H1 (cell line): ENCODE measurements around the gene FGD5. TPM values are rescaled to one million over a fixed set of nuclear protein-coding genes. Genes with fewer than 3 reads are reported as not detected.

ENCODE experiments used
- CTCF ChIA-PET: fragments of 300-600 bp; sonication (Branson Sonifier 250); formaldehyde crosslinking; loops from one replicate; lab custom pipeline; 2021; ENCODE audit not compliant: partially characterized antibody; lab: Charles Lee
- POLR2A ChIA-PET: fragments of 300-600 bp; sonication (Branson Sonifier 250); formaldehyde crosslinking; loops from one replicate; lab custom pipeline; 2021; ENCODE audit warnings: inconsistent platforms; ENCODE audit not compliant: partially characterized antibody; lab: Charles Lee
- DNase-seq, 2 experiments: peaks; one replicate each; pipeline versions ENCODE4 v3.0.0 to v3.0.0-alpha.2; 2010 to 2022; ENCODE audit warnings: low spot score in 2 of 2, low read depth in 1 of 2, mixed read lengths in 1 of 2
- FAIRE-seq: peaks from 2 replicates; lab custom pipeline; 2011; peaks lifted over from hg19 to GRCh38; lab: Jason Lieb, UNC
- H2AFZ ChIP-seq: 2 replicates; pipeline ENCODE4 v1.8.1; 2012; ENCODE audit warnings: low read length, inconsistent platforms
- H2AK5ac ChIP-seq: 2 replicates; pipeline ENCODE4 v1.6.1; 2013; ENCODE audit warnings: low read depth, low read length
- H2BK120ac ChIP-seq: replicated peaks from 2 replicates; pipeline ENCODE3; 2013; ENCODE audit warnings: low read depth, low read length, inconsistent platforms
- H2BK12ac ChIP-seq: 2 replicates; pipeline ENCODE4 v1.6.1; 2013; ENCODE audit warnings: low read depth, low read length
- H2BK15ac ChIP-seq: 2 replicates; pipeline ENCODE4 v1.6.1; 2013; ENCODE audit warnings: low read length
- H2BK20ac ChIP-seq: 2 replicates; pipeline ENCODE4 v1.6.1; 2013; ENCODE audit warnings: low read length
- H2BK5ac ChIP-seq: 2 replicates; pipeline ENCODE4 v1.6.1; 2013; ENCODE audit warnings: low read depth, low read length
- H3K14ac ChIP-seq: 2 replicates; pipeline ENCODE4 v1.6.1; 2013; ENCODE audit warnings: inconsistent platforms; ENCODE audit not compliant: insufficient read length
- H3K18ac ChIP-seq: 2 replicates; pipeline ENCODE4 v1.6.1; 2013; ENCODE audit warnings: low read length; ENCODE audit errors: extremely low read depth
- H3K23ac ChIP-seq: 2 replicates; pipeline ENCODE4 v1.6.1; 2013; ENCODE audit warnings: inconsistent platforms; ENCODE audit not compliant: insufficient read length
- H3K23me2 ChIP-seq: 2 replicates; pipeline ENCODE4 v1.6.1; 2013; ENCODE audit warnings: low read depth, low read length
- H3K27ac ChIP-seq: 2 replicates; pipeline ENCODE4 v1.6.1; 2011; ENCODE audit warnings: low read depth, low read length, inconsistent platforms
- H3K27me3 ChIP-seq, 4 experiments: replicated peaks in 1 of 4; 1 replicate in 1 of 4; 2 replicates in 3 of 4; pipeline versions ENCODE4 v1.6.1 to v1.8.1; 2011 to 2013; ENCODE audit warnings: low read length in 3 of 4, mild to moderate bottlenecking in 3 of 4, inconsistent platforms in 2 of 4, mixed read lengths in 2 of 4, moderate library complexity in 1 of 4; ENCODE audit not compliant: control insufficient read depth in 3 of 4, insufficient read depth in 3 of 4; ENCODE audit errors: extremely low read depth in 1 of 4
- H3K36me3 ChIP-seq, 4 experiments: 2 replicates each; pipeline versions ENCODE4 v1.6.1 to v1.8.1; 2011 to 2013; ENCODE audit warnings: mild to moderate bottlenecking in 4 of 4, low read length in 3 of 4, moderate library complexity in 2 of 4, control low read depth in 1 of 4, inconsistent platforms in 1 of 4; ENCODE audit not compliant: insufficient read depth in 4 of 4, control insufficient read depth in 2 of 4
- H3K4ac ChIP-seq: replicated peaks from 2 replicates; pipeline ENCODE3; 2013; ENCODE audit warnings: low read length, low read depth, mixed read lengths, inconsistent platforms; ENCODE audit not compliant: insufficient read length
- H3K4me1 ChIP-seq, 4 experiments: replicated peaks in 1 of 4; 1 replicate in 1 of 4; 2 replicates in 3 of 4; pipeline versions ENCODE4 v1.6.1 to v1.8.1; 2011 to 2013; ENCODE audit warnings: low read length in 3 of 4, inconsistent platforms in 2 of 4, mixed read lengths in 1 of 4; ENCODE audit not compliant: insufficient read depth in 4 of 4, control insufficient read depth in 3 of 4
- H3K4me2 ChIP-seq, 2 experiments: 2 replicates each; pipeline versions ENCODE4 v1.6.1 to v1.8.1; 2011 to 2013; ENCODE audit warnings: low read depth in 2 of 2, low read length in 2 of 2, control low read depth in 1 of 2, inconsistent platforms in 1 of 2, mild to moderate bottlenecking in 1 of 2; ENCODE audit not compliant: insufficient read depth in 1 of 2
- H3K4me3 ChIP-seq, 4 experiments: fragments of 200-600, 300-600 bp in 1 of 4; sonication (generic), shearing (Covaris generic), sonication (Bioruptor Twin) in 1 of 4; 2 replicates each; pipeline versions ENCODE4 v1.5.1 to v1.8.1; 2011 to 2016; ENCODE audit warnings: low read length in 4 of 4, low read depth in 3 of 4, control low read depth in 2 of 4, inconsistent platforms in 2 of 4, mild to moderate bottlenecking in 2 of 4, mixed read lengths in 1 of 4, moderate library complexity in 1 of 4; ENCODE audit not compliant: insufficient read depth in 2 of 4; ENCODE audit errors: extremely low read depth in 1 of 4
- H3K56ac ChIP-seq: replicated peaks from 2 replicates; pipeline ENCODE3; 2013; ENCODE audit warnings: low read depth, mild to moderate bottlenecking, mixed read lengths, low read length, inconsistent platforms; ENCODE audit not compliant: insufficient read length
- H3K79me1 ChIP-seq: 2 replicates; pipeline ENCODE4 v1.6.1; 2013; ENCODE audit warnings: low read depth, low read length, control low read depth
- H3K79me2 ChIP-seq, 2 experiments: 2 replicates each; pipeline versions ENCODE4 v1.6.1 to v1.8.1; 2012 to 2013; ENCODE audit warnings: low read length in 2 of 2, mild to moderate bottlenecking in 2 of 2, inconsistent platforms in 1 of 2; ENCODE audit not compliant: insufficient read depth in 2 of 2, control insufficient read depth in 1 of 2
- H3K9ac ChIP-seq, 4 experiments: replicated peaks in 1 of 4; 1 replicate in 1 of 4; 2 replicates in 3 of 4; pipeline versions ENCODE4 v1.6.1 to v1.8.1; 2011 to 2013; ENCODE audit warnings: low read depth in 3 of 4, low read length in 3 of 4, control low read depth in 2 of 4, mild to moderate bottlenecking in 2 of 4, moderate library complexity in 2 of 4, inconsistent platforms in 1 of 4; ENCODE audit errors: extremely low read depth in 1 of 4
- H3K9me3 ChIP-seq, 2 experiments: 2 replicates each; pipeline versions ENCODE4 v1.6.1 to v1.8.1; 2012 to 2013; ENCODE audit warnings: mild to moderate bottlenecking in 2 of 2, moderate library complexity in 2 of 2, control low read depth in 1 of 2, inconsistent platforms in 1 of 2, low read depth in 1 of 2, low read length in 1 of 2, mixed read lengths in 1 of 2; ENCODE audit not compliant: insufficient read depth in 2 of 2
- H4K20me1 ChIP-seq, 2 experiments: replicated peaks in 1 of 2; 2 replicates each; pipeline versions ENCODE3 to v1.8.1; 2011 to 2013; ENCODE audit warnings: inconsistent platforms in 2 of 2, low read length in 2 of 2, mild to moderate bottlenecking in 1 of 2; ENCODE audit not compliant: insufficient read depth in 2 of 2, control insufficient read depth in 1 of 2
- H4K5ac ChIP-seq: 2 replicates; pipeline ENCODE4 v1.6.1; 2013; ENCODE audit warnings: low read length, low read depth, mixed read lengths, inconsistent platforms; ENCODE audit not compliant: insufficient read length
- H4K8ac ChIP-seq: 2 replicates; pipeline ENCODE4 v1.8.0; 2013; ENCODE audit warnings: mild to moderate bottlenecking, moderate library complexity, low read length, inconsistent platforms; ENCODE audit not compliant: insufficient read depth; ENCODE audit errors: extremely low read depth
- H4K91ac ChIP-seq: replicated peaks from 2 replicates; pipeline ENCODE3; 2013; ENCODE audit warnings: low read length, mixed read lengths, inconsistent platforms; ENCODE audit not compliant: insufficient read length
- ASH2L ChIP-seq: fragments of 200-600, 300-600 bp; sonication (generic); IDR thresholded peaks from one replicate; pipeline ENCODE4 v1.7.1; 2017; ENCODE audit warnings: low read length
- KDM1A ChIP-seq: fragments of 200-600, 300-600 bp; sonication (generic); IDR thresholded peaks from 2 replicates; pipeline ENCODE4 v1.7.1; 2016; ENCODE audit warnings: mild to moderate bottlenecking, low read length, borderline replicate concordance
- PHF8 ChIP-seq: fragments of 200-600 bp; sonication (generic); conservative IDR thresholded peaks from 2 replicates; pipeline ENCODE4 v1.7.1; 2012; ENCODE audit warnings: low read depth, mild to moderate bottlenecking, inconsistent platforms, low read length, moderate library complexity
- RXRA ChIP-seq: IDR thresholded peaks from 2 replicates; pipeline ENCODE4 v1.6.1; 2011; ENCODE audit warnings: low read depth, mild to moderate bottlenecking, low read length, moderate library complexity; ENCODE audit not compliant: insufficient read depth
- SIRT6 ChIP-seq: IDR thresholded peaks from one replicate; pipeline ENCODE4 v1.7.1; 2012; ENCODE audit warnings: low read length, inconsistent platforms
- WGBS, 2 experiments: shearing (Covaris generic) in 1 of 2; methylation state at CpG; one replicate each; pipeline versions ENCODE4 v1.1.6 to v1.1.7; 2013 to 2015; ENCODE audit warnings: low lambda C conversion rate in 2 of 2, mixed read lengths in 2 of 2, inconsistent platforms in 1 of 2, low coverage in 1 of 2, missing lambda C conversion rate in 1 of 2; ENCODE audit not compliant: insufficient replicate concordance in 2 of 2, insufficient coverage in 1 of 2, insufficient read length in 1 of 2; ENCODE audit errors: extremely low coverage in 1 of 2, missing lambda C conversion rate in 1 of 2; 5-methylcytosine and 5-hydroxymethylcytosine counted together
- polyA plus RNA-seq, 7 experiments: library from polyadenylated mRNA; depleted of rRNA in 3 of 7; stranded (reverse) in 5 of 7; unstranded in 2 of 7; fragments of >200 nt in 5 of 7; fragments of 200-250 nt in 2 of 7; gene quantifications; 1 replicate in 5 of 7; 2 replicates in 1 of 7; 4 replicates in 1 of 7; pipeline versions ENCODE4 v1.2.1 to v1.2.3, GENCODE V29; 2011 to 2013; ENCODE audit warnings: missing spikeins in 2 of 7, mixed read lengths in 2 of 7
- total RNA-seq: library from RNA; stranded (reverse); fragmentation: NEBNext Ultra II Directional; extraction: Animal tissue kit (Norgen Biotek cat#: 25700); gene quantifications from 2 replicates; pipeline ENCODE4 v1.2.1, GENCODE V29; 2021

The FGD5 gene
- total and polyA plus RNA-seq, 2 of the 8 experiments (the other 6 are each of a cell fraction or from before 2014, with no cell fraction given), result 4.7 to 14.3 TPM

DNA sequence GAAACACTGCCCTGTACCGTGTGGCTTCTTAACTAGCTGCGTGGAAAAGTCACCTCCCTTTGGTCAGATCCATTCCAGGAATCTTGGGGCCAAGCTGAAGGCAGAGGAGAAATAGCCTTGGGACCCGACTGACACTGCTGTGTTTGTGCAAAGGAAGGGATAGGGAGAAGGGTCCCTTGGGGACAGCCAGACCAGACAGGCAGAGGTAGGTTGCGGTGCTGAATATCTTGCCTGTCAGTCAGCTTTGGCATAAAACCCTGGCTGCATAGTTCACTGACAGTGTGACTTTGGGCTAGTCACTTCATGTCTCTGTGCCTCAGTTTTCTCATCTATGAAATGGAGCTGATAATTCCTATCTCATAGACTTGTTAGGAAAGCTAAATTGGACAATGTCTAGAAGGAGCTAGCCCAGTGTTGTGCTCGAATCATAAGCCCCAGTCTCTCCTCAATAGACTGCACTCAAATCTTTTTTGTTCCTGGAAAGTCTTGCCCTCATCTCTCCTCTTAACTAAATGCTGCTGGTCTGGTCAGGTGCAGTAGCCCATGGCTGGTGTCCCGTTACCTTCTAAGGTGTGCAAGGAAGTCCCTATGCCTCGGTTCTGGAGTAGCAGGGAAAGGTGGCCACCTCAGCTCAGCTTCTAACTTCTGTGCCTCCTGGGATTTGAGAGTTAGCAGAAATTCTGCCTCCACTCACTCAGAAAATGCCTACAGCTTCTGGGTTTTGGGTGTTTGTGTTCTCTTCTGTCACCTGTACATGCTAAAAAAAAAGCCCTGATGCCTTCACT, 25.8 kb downstream of the FGD5 start:
- H3K23me2 ChIP-seq, result no peaks in the 10 kb centered on the region; the same call in 1 of the 2 replicates
- H3K4ac ChIP-seq, result no peak overlapping the region
- 74% methylated on average over 7 of the region's 7 CpGs; no CpG with 5 or more reads in 1 of the 2 experiments for WGBS, 2 experiments
- no peaks in the 10 kb centered on the region for H4K20me1 ChIP-seq
- peaks cover 13 to 28% (median 18%) of the 10 kb centered on the region in 4 experiments for H3K4me1 ChIP-seq
- POLR2A ChIA-PET, result interaction anchor here (0.6 to 0.9 kb wide), 2 partner anchors 11 to 150 kb away, joined by 3 to 4 read pairs; no protein-coding TSS in a partner anchor
- DNase-seq, result no peak
- H2BK15ac ChIP-seq, result no peak overlapping the region
- H3K56ac ChIP-seq, result no peak overlapping the region
- H4K5ac ChIP-seq, result no peak overlapping the region
- H3K79me1 ChIP-seq, result no peaks in the 10 kb centered on the region
- TF ChIP-seq RXRA (no peak), PHF8 (no peak), SIRT6 (no peak), ASH2L (no peak), KDM1A (peak; percentile 59; the same call in 1 of the 2 replicates)
- no peak for FAIRE-seq
- H3K23ac ChIP-seq, result no peak overlapping the region
- H3K79me2 ChIP-seq, result no peaks in the 10 kb centered on the region
- peak overlapping the region; percentile 75; the same call in 1 of the 2 replicates for H2BK12ac ChIP-seq
- H2AK5ac ChIP-seq, result no peak overlapping the region
- H2AFZ ChIP-seq, result no peak overlapping the region
- H3K27ac ChIP-seq, result no peak overlapping the region
- H3K27me3 ChIP-seq, result no peaks in the 10 kb centered on the region
- no peak overlapping the region for H2BK120ac ChIP-seq
- no peak overlapping the region for H4K91ac ChIP-seq
- H3K4me3 ChIP-seq, result no peak overlapping the region
- H3K36me3 ChIP-seq, result no peaks in the 10 kb centered on the region
- H2BK5ac ChIP-seq, result no peak overlapping the region
- CTCF ChIA-PET, result interaction anchor here (0.6 to 10.3 kb wide), 8 partner anchors 17 to 64 kb away, joined by 3 to 109 read pairs (median 3); no protein-coding TSS in a partner anchor
- no peak overlapping the region for H2BK20ac ChIP-seq
- H3K9ac ChIP-seq, result no peak overlapping the region
- H3K9me3 ChIP-seq, result no peaks in the 10 kb centered on the region; a peak in 1 of 4 replicates
- no peak overlapping the region for H3K18ac ChIP-seq
- H3K14ac ChIP-seq, result no peak overlapping the region
- H3K4me2 ChIP-seq, result no peak overlapping the region
- H4K8ac ChIP-seq, result no peak overlapping the region
